HG03095 (cell line): ENCODE results near the gene FSD1.
"Not testable (repeated sequence)": the region's sequence is repeated elsewhere in the genome, so short reads cannot be mapped to it uniquely, and the experiment has no call there.

ENCODE experiments used
- ATAC-seq: cut with Tn5 transposase; IDR thresholded peaks from one replicate; pipeline ENCODE4 v1.9.1; 2021; ENCODE audit warnings: moderate library complexity; ENCODE audit not compliant: unreplicated experiment

The FSD1 gene

DNA sequence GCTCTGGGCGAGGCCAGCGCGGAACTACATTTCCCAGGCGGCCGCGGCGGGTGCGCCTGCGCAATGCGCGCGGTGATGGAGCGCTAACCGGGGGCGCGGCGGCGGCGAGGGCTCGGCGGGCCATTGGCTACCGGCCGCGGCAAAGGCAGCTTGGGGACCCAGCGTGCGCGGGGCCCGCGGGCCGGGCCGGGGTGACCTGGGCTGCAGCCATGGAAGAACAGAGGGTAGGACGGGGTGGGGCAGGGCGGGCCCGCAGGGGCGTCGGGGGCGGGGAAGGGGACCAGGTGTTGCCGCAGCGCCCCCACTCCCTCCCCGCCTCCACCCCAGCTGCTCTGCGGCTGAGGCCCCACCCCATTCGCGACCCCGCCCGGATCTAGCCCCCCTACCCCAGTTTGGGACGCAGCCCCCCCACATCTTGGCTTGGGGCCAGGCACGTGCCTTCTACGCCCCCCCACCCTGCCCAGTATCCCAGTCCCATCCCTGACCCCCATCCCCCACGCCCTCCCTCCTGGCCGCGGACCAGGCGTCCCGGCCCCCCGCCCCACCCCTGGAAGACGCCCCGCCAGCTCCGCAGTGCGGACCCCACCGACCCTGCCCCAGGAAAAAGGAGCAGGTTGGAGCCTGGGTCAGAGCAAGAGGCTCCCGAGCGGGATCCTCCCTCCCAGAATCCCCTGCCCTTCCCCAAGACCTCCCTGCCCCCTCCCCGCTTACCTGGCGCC, at the start of gene FSD1:
Gene FSD1 (plus strand): TSS at position 61 of the 719 bp plus-strand sequence. CDS start 149 bp downstream, at position 210.
- ATAC-seq = no peak

- no peak for ATAC-seq
Measured at GRCh38 chr19:4256563-4256962, 47.8 kb upstream of the FSD1 start.

GRCh38 chr19:4257025-4257424, 47.4 kb upstream of the FSD1 start:
- no peak for ATAC-seq

DNA sequence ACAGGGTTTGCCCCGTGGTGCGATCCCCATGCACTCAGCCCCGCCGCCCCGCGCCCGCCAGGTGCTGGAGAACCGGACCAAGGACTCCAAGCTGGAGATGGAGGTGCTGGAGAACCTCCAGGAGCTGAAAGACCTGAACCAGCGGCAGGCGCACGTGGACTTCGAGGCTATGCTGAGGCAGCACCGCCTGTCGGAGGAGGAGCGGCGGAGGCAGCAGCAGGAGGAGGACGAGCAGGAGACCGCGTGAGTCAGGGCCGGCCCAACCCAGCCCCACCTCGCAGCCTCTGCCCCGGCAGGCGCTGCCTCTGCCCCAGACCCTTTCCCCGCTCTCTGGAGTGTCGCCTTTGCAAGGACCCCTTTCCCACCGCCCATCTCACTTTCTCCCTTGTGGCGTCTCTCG, 46.2 kb upstream of the FSD1 start:
- no peak for ATAC-seq

DNA sequence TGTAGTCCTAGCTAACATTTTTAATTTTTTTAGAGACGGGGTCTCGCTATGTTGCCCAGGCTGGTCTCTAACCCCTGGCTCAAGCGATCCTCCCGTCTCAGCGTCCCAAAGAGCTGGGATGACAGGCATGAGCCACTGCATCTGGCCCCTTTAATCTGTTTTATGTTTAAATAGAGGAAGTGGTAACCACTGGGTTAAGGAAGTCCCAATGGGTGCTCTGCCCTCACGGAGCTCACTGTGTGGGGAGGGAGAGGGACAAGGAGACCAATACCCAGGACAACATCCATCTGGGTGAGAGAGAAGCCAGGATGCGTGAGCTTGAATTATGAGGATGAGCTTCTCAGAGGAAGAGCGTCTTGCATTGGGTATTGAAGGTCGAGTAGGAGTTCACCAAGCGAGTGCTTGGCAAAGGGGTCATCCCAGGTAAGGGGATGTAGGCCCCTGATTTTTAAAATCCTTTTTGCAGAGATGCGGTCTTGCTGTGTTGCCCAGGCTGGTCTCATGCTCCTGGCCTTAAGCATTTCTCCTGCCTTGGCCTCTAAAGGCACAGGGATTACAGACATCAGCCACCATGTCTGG, 43.7 kb upstream of the FSD1 start:
- no peak for ATAC-seq

DNA sequence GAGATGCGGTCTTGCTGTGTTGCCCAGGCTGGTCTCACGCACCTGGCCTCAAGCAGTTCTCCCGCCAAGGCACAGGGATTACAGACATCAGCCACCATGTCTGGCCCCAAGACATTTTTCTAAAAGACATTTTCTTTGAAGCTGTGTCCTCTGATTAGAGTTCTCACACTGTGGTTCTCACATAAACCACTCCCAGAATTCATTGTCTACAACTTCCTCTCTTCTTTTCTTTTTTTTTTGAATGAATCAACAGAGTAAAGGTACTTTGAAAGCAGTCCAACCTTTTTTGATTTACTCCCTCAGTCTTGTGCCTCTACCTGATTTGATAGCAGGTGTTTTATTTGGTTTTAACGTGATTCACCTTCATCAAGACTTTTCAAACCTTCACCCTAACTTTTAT, 39.6 kb upstream of the FSD1 start:
- ATAC-seq = no peak

DNA sequence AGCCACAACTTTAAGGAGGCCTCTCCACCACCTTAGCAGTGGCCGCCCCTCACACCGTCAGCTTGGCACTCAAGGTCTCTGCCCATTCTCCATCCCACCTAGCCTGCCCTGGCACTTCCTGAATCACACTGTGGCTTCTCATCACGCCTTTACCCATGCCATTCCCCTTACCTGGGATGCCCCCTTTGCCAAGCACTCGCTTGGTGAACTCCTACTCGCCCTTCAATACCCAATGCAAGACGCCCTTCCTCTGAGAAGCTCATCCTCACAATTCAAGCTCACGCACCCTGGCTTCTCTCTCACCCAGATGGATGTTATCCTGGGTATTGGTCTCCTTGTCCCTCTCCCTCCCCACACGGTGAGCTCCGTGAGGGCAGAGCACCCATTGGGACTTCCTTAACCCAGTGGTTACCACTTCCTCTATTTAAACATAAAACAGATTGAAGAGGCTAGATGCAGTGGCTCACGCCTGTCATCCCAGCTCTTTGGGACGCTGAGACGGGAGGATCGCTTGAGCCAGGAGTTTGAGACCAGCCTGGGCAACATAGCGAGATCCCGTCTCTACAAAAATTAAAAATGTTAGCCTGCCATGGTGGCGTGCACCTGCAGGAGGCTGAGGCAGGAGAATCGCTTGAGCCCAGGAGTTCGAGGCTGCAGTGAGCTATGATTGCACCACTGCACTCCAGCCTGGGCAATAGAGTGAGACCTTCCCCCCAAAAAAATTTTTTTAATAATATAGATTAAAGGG, 38.0 kb upstream of the FSD1 start:
- no peak for ATAC-seq

DNA sequence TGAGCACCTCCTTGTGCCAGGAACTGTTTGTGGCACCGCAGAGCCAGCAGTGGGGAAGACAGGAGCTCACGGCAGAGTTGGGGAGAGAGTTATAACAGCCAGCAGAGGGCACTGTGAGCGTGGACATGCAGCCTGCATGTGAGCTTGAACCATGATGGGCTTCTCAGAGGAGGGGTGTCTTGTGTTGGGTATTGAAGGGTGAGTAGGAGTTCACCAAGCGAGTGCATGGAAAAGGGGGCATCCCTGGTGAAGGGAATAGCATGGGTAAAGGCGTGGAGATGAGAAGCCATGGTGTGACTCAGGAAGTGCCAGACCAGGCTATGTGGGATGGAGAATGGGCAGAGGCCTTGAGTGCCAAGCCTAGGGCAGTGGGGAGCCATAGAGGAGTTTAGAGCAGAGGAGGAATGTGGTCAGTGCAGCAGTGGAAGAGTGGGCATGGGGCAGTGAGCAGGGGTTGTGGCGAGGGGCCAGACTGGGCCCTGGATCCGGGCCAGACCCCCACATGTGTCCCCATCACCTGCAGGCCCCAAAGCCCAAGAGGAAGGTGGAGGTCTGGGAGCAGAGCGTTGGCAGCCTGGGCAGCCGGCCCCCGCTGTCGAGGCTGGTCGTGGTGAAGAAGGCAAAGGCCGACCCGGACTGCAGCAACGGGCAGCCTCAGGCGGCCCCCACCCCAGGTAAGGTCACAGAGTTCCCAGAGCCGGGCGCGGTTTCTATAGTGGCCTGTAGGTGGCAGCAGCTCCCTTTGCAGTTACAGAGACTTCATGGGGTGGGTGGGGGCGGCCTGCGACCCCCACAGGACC, 37.1 kb upstream of the FSD1 start:
- no peak for ATAC-seq

GRCh38 chr19:4267901-4268815, 36.2 kb upstream of the FSD1 start:
- ATAC-seq = no peak

GRCh38 chr19:4268816-4269430, 35.5 kb upstream of the FSD1 start:
- ATAC-seq = no peak

DNA sequence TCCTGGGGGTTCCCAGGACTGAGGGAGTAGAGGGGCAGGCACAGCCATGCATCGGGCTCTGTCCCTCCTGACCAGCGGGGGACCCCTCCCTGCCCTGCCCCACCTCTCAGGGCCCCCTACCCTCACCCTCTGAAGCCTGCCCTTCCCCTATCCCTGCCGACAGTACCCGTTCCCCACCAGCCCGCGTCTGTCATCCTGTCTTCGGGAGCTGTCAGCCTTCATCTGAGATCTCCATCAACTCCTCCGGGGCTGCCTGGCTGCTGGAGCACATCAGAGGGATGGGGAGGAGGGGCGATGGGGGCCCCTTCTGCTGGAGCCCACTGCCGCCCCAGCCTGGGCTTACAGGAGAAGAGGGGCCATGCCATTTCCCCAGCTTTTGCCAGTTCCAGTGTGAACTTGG, 31.5 kb upstream of the FSD1 start:
- ATAC-seq = no peak

DNA sequence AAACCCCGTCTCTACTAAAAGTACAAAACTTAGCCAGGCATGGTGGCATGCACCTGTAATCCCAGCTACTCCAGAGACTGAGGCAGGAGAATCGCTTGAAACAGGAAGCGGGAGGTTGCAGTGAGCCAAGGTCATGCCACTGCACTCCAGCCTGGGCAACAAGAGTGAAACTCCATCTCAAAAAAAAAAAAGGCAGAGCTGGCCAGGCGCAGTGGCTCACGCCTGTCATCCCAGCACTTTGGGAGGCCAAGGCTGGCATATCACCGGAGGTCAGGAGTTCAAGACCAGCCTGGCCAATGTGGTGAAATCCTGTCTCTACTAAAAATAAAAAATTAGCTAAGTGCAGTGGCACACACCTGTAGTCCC, 30.1 kb upstream of the FSD1 start:
- not testable (repeated sequence) for ATAC-seq

DNA sequence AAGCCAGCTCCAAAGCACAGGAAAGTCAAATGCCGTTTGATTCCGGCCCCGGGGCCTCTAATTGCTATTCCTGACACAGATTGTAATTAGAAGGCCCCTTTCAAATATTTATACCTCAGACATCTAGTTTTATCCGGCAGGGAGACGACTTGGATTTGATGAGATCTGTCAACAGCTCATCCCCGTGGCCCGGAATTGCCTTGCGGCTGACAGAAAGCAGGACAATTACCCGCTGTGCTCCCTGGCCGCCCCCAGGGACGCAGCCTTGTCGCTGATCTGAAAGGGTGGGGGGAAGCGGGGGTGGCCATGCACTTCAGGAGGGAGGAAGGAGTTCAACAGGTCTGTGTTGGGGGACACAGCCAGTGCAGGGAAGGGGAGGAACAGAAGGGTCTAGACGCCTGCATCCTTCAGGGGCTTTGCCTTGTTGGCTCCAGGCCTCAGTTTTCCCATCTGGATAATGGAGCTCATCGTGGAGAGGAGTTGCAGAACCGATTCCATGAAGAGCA, 27.2 kb upstream of the FSD1 start:
- no peak for ATAC-seq

DNA sequence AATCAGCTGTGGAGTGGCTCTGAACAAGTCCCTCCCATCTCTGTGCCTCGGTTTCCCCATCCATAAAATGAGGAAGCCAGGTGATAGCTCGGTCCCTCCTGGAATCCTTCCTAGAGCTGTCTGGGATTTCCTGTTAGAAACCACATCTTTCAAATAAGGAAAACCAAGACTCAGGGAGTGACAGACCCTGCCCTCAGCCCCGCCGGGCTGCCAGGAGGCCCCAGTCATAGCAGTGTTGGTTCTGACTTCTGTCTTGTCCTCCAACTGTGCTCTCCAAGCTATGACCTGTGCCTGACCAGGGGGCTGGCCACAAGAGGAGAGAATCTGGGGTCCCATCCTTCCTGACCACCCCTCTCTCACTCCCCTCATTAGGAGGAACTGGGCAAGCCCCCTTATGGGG, 26.4 kb upstream of the FSD1 start:
- no peak for ATAC-seq

GRCh38 chr19:4278419-4279266, 25.8 kb upstream of the FSD1 start, which contains the start of gene SHD:
Gene SHD, plus strand, starts transcription at chr19:4279266. Its CDS starts 798 bp downstream, at chr19:4280064.
- ATAC-seq = no peak

GRCh38 chr19:4279267-4279529, 25.2 kb upstream of the FSD1 start:
- no peak for ATAC-seq

GRCh38 chr19:4279530-4280422, 24.6 kb upstream of the FSD1 start:
- ATAC-seq = no peak
